ENCODE measurements around the gene GMCL2. TPM values are rescaled to one million over a fixed set of nuclear protein-coding genes. Genes with fewer than 3 reads are reported as not detected.
A peak's percentile ranks its signal among the peaks of the same experiment; 100 is the strongest.

Gene GMCL2
- total and polyA plus RNA-seq, 9 of the 15 experiments (the other 6 are each of a cell fraction or from before 2014, with no cell fraction given), result 0.04 TPM; not detected in 8

DNA sequence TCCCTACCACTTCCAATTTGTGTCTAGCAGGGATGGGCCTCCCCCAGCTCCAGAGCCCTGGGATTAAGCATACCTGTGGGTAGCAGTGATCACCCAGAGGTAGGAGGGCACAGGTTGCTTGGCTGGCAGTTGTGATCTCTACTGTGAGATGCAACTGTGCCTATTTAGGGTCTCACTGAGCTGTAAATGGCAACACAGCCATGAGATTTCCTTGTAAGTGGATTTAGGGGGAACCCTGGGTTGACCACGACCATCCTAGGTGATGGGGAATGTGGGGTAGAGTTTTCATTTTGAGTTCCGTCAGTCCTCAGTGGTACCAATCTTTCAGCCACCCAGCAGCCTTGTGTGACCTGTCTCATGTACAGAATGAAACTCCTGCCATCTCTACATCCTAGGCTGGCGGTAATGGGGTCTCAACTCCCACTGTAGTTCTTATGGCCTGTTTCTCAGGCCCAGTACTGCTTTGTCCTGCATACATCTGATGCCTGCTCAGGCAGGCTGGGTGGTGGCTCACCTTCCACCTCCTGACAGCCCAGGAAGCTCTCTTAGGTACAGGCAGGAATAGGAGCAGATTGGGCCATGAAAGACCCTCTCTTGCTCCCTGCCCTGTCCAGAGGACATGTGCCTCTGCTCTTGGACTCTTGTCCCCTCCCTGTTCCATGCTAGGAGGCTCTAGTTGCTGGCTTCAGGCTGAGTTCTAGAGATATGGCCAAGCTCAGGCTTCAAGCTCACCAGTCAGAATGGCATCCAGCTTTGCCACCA is 25.3 kb upstream of the GMCL2 start (continued):
- TF ChIP-seq, protein P1, sequence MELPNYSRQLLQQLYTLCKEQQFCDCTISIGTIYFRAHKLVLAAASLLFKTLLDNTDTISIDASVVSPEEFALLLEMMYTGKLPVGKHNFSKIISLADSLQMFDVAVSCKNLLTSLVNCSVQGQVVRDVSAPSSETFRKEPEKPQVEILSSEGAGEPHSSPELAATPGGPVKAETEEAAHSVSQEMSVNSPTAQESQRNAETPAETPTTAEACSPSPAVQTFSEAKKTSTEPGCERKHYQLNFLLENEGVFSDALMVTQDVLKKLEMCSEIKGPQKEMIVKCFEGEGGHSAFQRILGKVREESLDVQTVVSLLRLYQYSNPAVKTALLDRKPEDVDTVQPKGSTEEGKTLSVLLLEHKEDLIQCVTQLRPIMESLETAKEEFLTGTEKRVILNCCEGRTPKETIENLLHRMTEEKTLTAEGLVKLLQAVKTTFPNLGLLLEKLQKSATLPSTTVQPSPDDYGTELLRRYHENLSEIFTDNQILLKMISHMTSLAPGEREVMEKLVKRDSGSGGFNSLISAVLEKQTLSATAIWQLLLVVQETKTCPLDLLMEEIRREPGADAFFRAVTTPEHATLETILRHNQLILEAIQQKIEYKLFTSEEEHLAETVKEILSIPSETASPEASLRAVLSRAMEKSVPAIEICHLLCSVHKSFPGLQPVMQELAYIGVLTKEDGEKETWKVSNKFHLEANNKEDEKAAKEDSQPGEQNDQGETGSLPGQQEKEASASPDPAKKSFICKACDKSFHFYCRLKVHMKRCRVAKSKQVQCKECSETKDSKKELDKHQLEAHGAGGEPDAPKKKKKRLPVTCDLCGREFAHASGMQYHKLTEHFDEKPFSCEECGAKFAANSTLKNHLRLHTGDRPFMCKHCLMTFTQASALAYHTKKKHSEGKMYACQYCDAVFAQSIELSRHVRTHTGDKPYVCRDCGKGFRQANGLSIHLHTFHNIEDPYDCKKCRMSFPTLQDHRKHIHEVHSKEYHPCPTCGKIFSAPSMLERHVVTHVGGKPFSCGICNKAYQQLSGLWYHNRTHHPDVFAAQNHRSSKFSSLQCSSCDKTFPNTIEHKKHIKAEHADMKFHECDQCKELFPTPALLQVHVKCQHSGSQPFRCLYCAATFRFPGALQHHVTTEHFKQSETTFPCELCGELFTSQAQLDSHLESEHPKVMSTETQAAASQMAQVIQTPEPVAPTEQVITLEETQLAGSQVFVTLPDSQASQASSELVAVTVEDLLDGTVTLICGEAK (IDR thresholded peaks at IDR 0.05), result no peak
- TF ChIP-seq, protein P1 (CRISPR knock-in tag; IDR thresholded peaks at IDR 0.05), result 0 out of 2 replicates have a peak, but pooled peaks have one; percentile 13
- TF ChIP-seq HNRNPUL1 (IDR thresholded peaks at IDR 0.05; ENCODE audit: low read length), result 0 out of 2 replicates have a peak, but pooled peaks have one; percentile 2
- TF ChIP-seq KAT7 (CRISPR knock-in tag; IDR thresholded peaks at IDR 0.05; ENCODE audit: borderline replicate concordance), result no peak
- TF ChIP-seq E2F3 (CRISPR knock-in tag; IDR thresholded peaks at IDR 0.05), result no peak
- TF ChIP-seq, protein P2, sequence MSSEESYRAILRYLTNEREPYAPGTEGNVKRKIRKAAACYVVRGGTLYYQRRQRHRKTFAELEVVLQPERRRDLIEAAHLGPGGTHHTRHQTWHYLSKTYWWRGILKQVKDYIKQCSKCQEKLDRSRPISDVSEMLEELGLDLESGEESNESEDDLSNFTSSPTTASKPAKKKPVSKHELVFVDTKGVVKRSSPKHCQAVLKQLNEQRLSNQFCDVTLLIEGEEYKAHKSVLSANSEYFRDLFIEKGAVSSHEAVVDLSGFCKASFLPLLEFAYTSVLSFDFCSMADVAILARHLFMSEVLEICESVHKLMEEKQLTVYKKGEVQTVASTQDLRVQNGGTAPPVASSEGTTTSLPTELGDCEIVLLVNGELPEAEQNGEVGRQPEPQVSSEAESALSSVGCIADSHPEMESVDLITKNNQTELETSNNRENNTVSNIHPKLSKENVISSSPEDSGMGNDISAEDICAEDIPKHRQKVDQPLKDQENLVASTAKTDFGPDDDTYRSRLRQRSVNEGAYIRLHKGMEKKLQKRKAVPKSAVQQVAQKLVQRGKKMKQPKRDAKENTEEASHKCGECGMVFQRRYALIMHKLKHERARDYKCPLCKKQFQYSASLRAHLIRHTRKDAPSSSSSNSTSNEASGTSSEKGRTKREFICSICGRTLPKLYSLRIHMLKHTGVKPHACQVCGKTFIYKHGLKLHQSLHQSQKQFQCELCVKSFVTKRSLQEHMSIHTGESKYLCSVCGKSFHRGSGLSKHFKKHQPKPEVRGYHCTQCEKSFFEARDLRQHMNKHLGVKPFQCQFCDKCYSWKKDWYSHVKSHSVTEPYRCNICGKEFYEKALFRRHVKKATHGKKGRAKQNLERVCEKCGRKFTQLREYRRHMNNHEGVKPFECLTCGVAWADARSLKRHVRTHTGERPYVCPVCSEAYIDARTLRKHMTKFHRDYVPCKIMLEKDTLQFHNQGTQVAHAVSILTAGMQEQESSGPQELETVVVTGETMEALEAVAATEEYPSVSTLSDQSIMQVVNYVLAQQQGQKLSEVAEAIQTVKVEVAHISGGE (CRISPR knock-in tag; IDR thresholded peaks at IDR 0.05), result 0 out of 6 replicates have a peak, but pooled peaks of 1 of the 3 experiments have one; percentile 20
- TF ChIP-seq POLR2AphosphoS5 (IDR thresholded peaks at IDR 0.05; ENCODE audit: control insufficient read depth, insufficient read depth, low read depth, low read length), result peak; percentile 57
- TF ChIP-seq NCOR1 (IDR thresholded peaks at IDR 0.05), result 0 out of 2 replicates have a peak, but pooled peaks have one; percentile 2
- TF ChIP-seq POLR2B (IDR thresholded peaks at IDR 0.05; ENCODE audit: low read depth, partially characterized antibody), result peak; percentile 59
- TF ChIP-seq, protein P3, sequence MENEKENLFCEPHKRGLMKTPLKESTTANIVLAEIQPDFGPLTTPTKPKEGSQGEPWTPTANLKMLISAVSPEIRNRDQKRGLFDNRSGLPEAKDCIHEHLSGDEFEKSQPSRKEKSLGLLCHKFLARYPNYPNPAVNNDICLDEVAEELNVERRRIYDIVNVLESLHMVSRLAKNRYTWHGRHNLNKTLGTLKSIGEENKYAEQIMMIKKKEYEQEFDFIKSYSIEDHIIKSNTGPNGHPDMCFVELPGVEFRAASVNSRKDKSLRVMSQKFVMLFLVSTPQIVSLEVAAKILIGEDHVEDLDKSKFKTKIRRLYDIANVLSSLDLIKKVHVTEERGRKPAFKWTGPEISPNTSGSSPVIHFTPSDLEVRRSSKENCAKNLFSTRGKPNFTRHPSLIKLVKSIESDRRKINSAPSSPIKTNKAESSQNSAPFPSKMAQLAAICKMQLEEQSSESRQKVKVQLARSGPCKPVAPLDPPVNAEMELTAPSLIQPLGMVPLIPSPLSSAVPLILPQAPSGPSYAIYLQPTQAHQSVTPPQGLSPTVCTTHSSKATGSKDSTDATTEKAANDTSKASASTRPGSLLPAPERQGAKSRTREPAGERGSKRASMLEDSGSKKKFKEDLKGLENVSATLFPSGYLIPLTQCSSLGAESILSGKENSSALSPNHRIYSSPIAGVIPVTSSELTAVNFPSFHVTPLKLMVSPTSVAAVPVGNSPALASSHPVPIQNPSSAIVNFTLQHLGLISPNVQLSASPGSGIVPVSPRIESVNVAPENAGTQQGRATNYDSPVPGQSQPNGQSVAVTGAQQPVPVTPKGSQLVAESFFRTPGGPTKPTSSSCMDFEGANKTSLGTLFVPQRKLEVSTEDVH (IDR thresholded peaks at IDR 0.05; ENCODE audit: low read depth, partially characterized antibody), result peak; percentile 30
- TF ChIP-seq STAT5B (CRISPR knock-in tag; IDR thresholded peaks at IDR 0.05), result no peak

Data from K562 (cell line).